Glutamatergic neuron (in vitro differentiated cells): Measurements from ENCODE around the gene NUDT4. TPM values are rescaled to one million over a fixed set of nuclear protein-coding genes. Genes with fewer than 3 reads are reported as not detected.

Experiments
- DNase-seq: peaks from one replicate; pipeline ENCODE4 v3.0.0; 2022
- H3K27ac Mint-ChIP-seq: one replicate; pipeline ENCODE4 v1.8.0; 2020; ENCODE audit warnings: mild to moderate bottlenecking, mixed read lengths, inconsistent platforms; ENCODE audit not compliant: unreplicated experiment
- H3K27me3 Mint-ChIP-seq: one replicate; pipeline ENCODE4 v1.8.0; 2020; ENCODE audit warnings: mild to moderate bottlenecking, moderate library complexity, mixed read lengths, inconsistent platforms; ENCODE audit not compliant: unreplicated experiment
- H3K36me3 Mint-ChIP-seq: one replicate; pipeline ENCODE4 v1.8.0; 2020; ENCODE audit warnings: mild to moderate bottlenecking, mixed read lengths, inconsistent platforms; ENCODE audit not compliant: unreplicated experiment
- H3K4me1 Mint-ChIP-seq: one replicate; pipeline ENCODE4 v1.8.0; 2020; ENCODE audit warnings: mild to moderate bottlenecking, low read depth, mixed read lengths, inconsistent platforms; ENCODE audit not compliant: unreplicated experiment
- H3K4me3 Mint-ChIP-seq: one replicate; pipeline ENCODE4 v1.8.0; 2020; ENCODE audit warnings: mild to moderate bottlenecking, mixed read lengths, inconsistent platforms; ENCODE audit not compliant: unreplicated experiment
- H3K9me3 Mint-ChIP-seq: one replicate; pipeline ENCODE4 v1.8.0; 2020; ENCODE audit warnings: mild to moderate bottlenecking, moderate library complexity, mixed read lengths, inconsistent platforms; ENCODE audit not compliant: unreplicated experiment
- CTCF ChIP-seq: fragments of 200-600 bp; sonication (generic); IDR thresholded peaks from one replicate; pipeline ENCODE4 v1.5.0; 2021; ENCODE audit not compliant: partially characterized antibody, unreplicated experiment
- total RNA-seq: library from RNA; stranded (reverse); fragmentation: NEBNext Ultra II Directional; extraction: Animal tissue kit (Norgen Biotek cat#: 25700); gene quantifications from one replicate; pipeline ENCODE4 v1.2.1, GENCODE V29; 2021; ENCODE audit not compliant: unreplicated experiment

NUDT4 gene
- total RNA-seq, 1 donor from 2014 or later: 29.5 TPM

GRCh38 chr12:93434256-93434865, 56.6 kb downstream of the NUDT4 start:
- no peak for TF ChIP-seq CTCF
- Mint-ChIP-seq H3K4me1 (peaks cover 5% of the 10 kb centered on the region), H3K9me3 (no peaks in the 10 kb centered on the region), H3K27me3 (peaks cover 2% of the 10 kb centered on the region), H3K27ac (no peak overlapping the region), H3K4me3 (no peak overlapping the region), H3K36me3 (no peaks in the 10 kb centered on the region)
- DNase-seq: no peak

- peaks cover 17% of the 10 kb centered on the region for H3K4me1 Mint-ChIP-seq
- H3K9me3 Mint-ChIP-seq: peaks cover 10% of the 10 kb centered on the region
- no peak overlapping the region for H3K27ac Mint-ChIP-seq
- H3K36me3 Mint-ChIP-seq: no peaks in the 10 kb centered on the region
- H3K27me3 Mint-ChIP-seq: peaks cover 7% of the 10 kb centered on the region
- H3K4me3 Mint-ChIP-seq: no peak overlapping the region
- no peak for TF ChIP-seq CTCF
- no peak for DNase-seq
Observed at GRCh38 chr12:93438266-93439050, 60.7 kb downstream of the NUDT4 start.

GRCh38 chr12:93440043-93440835, 62.5 kb downstream of the NUDT4 start:
- H3K27ac Mint-ChIP-seq: peak overlapping the region; percentile 91

GRCh38 chr12:93441081-93441616, 63.4 kb downstream of the NUDT4 start:
- Mint-ChIP-seq H3K4me1 (peaks cover 17% of the 10 kb centered on the region), H3K9me3 (peaks cover 10% of the 10 kb centered on the region), H3K4me3 (peak overlapping the region; percentile 95), H3K36me3 (no peaks in the 10 kb centered on the region), H3K27ac (peak overlapping the region; percentile 91), H3K27me3 (peaks cover 7% of the 10 kb centered on the region)
- TF ChIP-seq CTCF: no peak
- peak; percentile 43 for DNase-seq

More at GRCh38 chr12:93440043-93440835, 62.5 kb downstream of the NUDT4 start:
- Mint-ChIP-seq H3K36me3 (no peaks in the 10 kb centered on the region), H3K4me1 (peaks cover 17% of the 10 kb centered on the region), H3K9me3 (peaks cover 10% of the 10 kb centered on the region), H3K4me3 (peak overlapping the region; percentile 95), H3K27me3 (peaks cover 7% of the 10 kb centered on the region)
- no peak for TF ChIP-seq CTCF
- DNase-seq: no peak
